ENCODE measurements around the gene ACTA2. TPM values are rescaled to one million over a fixed set of nuclear protein-coding genes. Genes with fewer than 3 reads are reported as not detected.

Gene ACTA2
- total RNA-seq (2021), result 5.3 and 8.4 TPM in 2 replicates
- percentile 25 among the genes with signal in this experiment for Bru-seq, nascent RNA
- BruChase-seq, experiment 1, labeled RNA remaining after a 2-hour chase, result percentile 25 among the genes with signal in this experiment
- BruChase-seq, experiment 2, labeled RNA remaining after a 6-hour chase, result percentile 25 among the genes with signal in this experiment
- long read RNA-seq, partial matches to known transcripts, result 0 of 7 reads
- long read RNA-seq, other reads (novel, unspliced or antisense), result 7 of 7 reads

DNA sequence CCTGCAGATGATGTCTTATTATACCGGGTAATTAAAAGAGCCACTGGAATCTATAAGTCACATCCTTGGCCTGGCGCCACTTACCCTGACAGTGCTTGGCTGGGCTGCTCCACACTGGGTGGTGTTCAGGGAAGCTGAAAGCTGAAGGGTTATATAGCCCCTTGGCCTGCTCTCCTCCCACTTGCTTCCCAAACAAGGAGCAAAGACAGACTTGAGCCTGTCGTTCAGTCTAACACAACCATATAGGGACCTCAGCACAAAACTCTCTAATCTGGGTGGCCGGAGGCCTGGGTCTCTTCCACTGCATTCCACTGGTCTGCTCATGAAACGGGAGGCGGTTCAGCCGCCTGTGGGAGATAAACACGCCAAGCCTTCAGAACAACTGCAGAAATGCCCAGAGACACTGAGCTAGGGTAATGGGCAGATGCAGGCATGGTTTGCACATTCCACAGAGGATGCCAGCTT lies at the start of gene ACTA2:
Gene ACTA2, minus strand, starts transcription at position 127 of the 465 bp plus-strand sequence. CDS start 3,843 bp downstream, outside the sequence.
- no peak within 1 kb of the TSS for H3K4me3 ChIP-seq
- no peaks in the 10 kb centered on the region for H3K9me2 ChIP-seq (ENCODE audit: insufficient read depth)
- no peak within 1 kb of the TSS for H3K27ac ChIP-seq
- TF ChIP-seq EZH2 (IDR thresholded peaks at IDR 0.05; ENCODE audit: low read depth) (no peak), CTCF (conservative IDR thresholded peaks at IDR 0.05) (no peak)
- no peak for DNase-seq
- H3F3A ChIP-seq (ENCODE audit: insufficient read depth, low read depth), result no peaks in the 10 kb centered on the region
- no peak within 1 kb of the TSS for H2AFZ ChIP-seq
- intact Hi-C loops (cut with micrococcal nuclease; ENCODE audit: unreplicated experiment), result no loop called here
- no peaks in the 10 kb centered on the region for H3K79me2 ChIP-seq (ENCODE audit: low read depth)
- H4K20me1 ChIP-seq (ENCODE audit: insufficient read depth), result no peaks in the 10 kb centered on the region
- no peaks in the 10 kb centered on the region for H3K4me1 ChIP-seq (replicated peaks; ENCODE audit: insufficient read depth)
- H3K9me3 ChIP-seq (ENCODE audit: insufficient read depth, low read depth), result no peaks in the 10 kb centered on the region
- POLR2A ChIA-PET (ENCODE audit: unreplicated experiment), result interaction anchor here (0.7 kb wide), 1 partner anchor 166 kb away, joined by 4 read pairs; no protein-coding TSS in a partner anchor
- H3K36me3 ChIP-seq (ENCODE audit: low read depth), result no peaks in the 10 kb centered on the region
- BruUV-seq (replicated peaks), result no TSS peak
- CTCF ChIA-PET, result interaction anchor here (0.6 kb wide), 1 partner anchor 18 kb away, joined by 3 read pairs; no protein-coding TSS in a partner anchor
- H3K27me3 ChIP-seq (ENCODE audit: insufficient read depth, low read depth), result no peaks in the 10 kb centered on the region
- no peak within 1 kb of the TSS for H3K4me2 ChIP-seq

- Histone ChIP-seq H3F3A (ENCODE audit: insufficient read depth, low read depth) (no peaks in the 10 kb centered on the region), H4K20me1 (ENCODE audit: insufficient read depth) (no peaks in the 10 kb centered on the region), H3K27ac (no peak overlapping the region), H3K4me3 (no peak overlapping the region), H3K79me2 (ENCODE audit: low read depth) (no peaks in the 10 kb centered on the region), H3K36me3 (ENCODE audit: low read depth) (no peaks in the 10 kb centered on the region), H3K4me1 (replicated peaks; ENCODE audit: insufficient read depth) (no peaks in the 10 kb centered on the region), H3K4me2 (no peak overlapping the region), H2AFZ (no peak overlapping the region), H3K27me3 (ENCODE audit: insufficient read depth, low read depth) (no peaks in the 10 kb centered on the region), H3K9me3 (ENCODE audit: insufficient read depth, low read depth) (no peaks in the 10 kb centered on the region), H3K9me2 (ENCODE audit: insufficient read depth) (no peaks in the 10 kb centered on the region)
- ChIA-PET POLR2A (ENCODE audit: unreplicated experiment) (no interaction called here), CTCF (no interaction called here)
- no peak for DNase-seq
- TF ChIP-seq CTCF (conservative IDR thresholded peaks at IDR 0.05) (no peak), EZH2 (IDR thresholded peaks at IDR 0.05; ENCODE audit: low read depth) (no peak)
- no TSS peak for BruUV-seq (replicated peaks)
- intact Hi-C loops (cut with micrococcal nuclease; ENCODE audit: unreplicated experiment), result no loop called here
Measured at GRCh38 chr10:89001729-89002072, 49.1 kb upstream of the ACTA2 start.

- Histone ChIP-seq H3K4me2 (no peak overlapping the region), H3F3A (ENCODE audit: insufficient read depth, low read depth) (no peaks in the 10 kb centered on the region), H3K9me2 (ENCODE audit: insufficient read depth) (no peaks in the 10 kb centered on the region), H3K4me1 (replicated peaks; ENCODE audit: insufficient read depth) (no peaks in the 10 kb centered on the region), H3K36me3 (ENCODE audit: low read depth) (no peaks in the 10 kb centered on the region), H3K4me3 (no peak overlapping the region), H4K20me1 (ENCODE audit: insufficient read depth) (no peaks in the 10 kb centered on the region), H3K9me3 (ENCODE audit: insufficient read depth, low read depth) (no peaks in the 10 kb centered on the region), H3K27ac (no peak overlapping the region), H2AFZ (no peak overlapping the region), H3K79me2 (ENCODE audit: low read depth) (no peaks in the 10 kb centered on the region), H3K27me3 (ENCODE audit: insufficient read depth, low read depth) (no peaks in the 10 kb centered on the region)
- ChIA-PET POLR2A (ENCODE audit: unreplicated experiment) (no interaction called here), CTCF (no interaction called here)
- intact Hi-C loops (cut with micrococcal nuclease; ENCODE audit: unreplicated experiment), result no loop called here
- DNase-seq, result no peak
- BruUV-seq (replicated peaks), result no TSS peak
- TF ChIP-seq CTCF (conservative IDR thresholded peaks at IDR 0.05) (no peak), EZH2 (IDR thresholded peaks at IDR 0.05; ENCODE audit: low read depth) (no peak)
Measured at GRCh38 chr10:89001024-89001728, 48.6 kb upstream of the ACTA2 start.

All from PC-9 (cell line).